ENCODE measurements around the gene RSPRY1.

- TF ChIP-seq CTCF (IDR thresholded peaks at IDR 0.05) (no peak), POLR2A (IDR thresholded peaks at IDR 0.05) (no peak)
Measured at GRCh38 chr16:57226701-57227621, 40.8 kb downstream of the RSPRY1 start.

Measured in uterus (tissue), 2 donors.